Astrocyte of the spinal cord (primary cell): ENCODE data around the gene PJA1.

Experiments used
- DNase-seq: peaks from one replicate; pipeline ENCODE4 v3.0.0; 2011; ENCODE audit warnings: low read depth, low spot score
- H3K4me3 ChIP-seq: 2 replicates; pipeline ENCODE4 v1.5.1; 2011; ENCODE audit warnings: low read depth, mild to moderate bottlenecking, low read length, moderate library complexity
- in situ Hi-C: cut with HindIII; loops from 2 replicates; pipeline ENCODE4 v1.10.0; 2017; ENCODE audit warnings: low sequenced_read_pairs
- TF ChIP-seq, protein P1 (sequence below): IDR thresholded peaks from 2 replicates; pipeline ENCODE4 v1.5.1; 2012; ENCODE audit warnings: low read depth, mild to moderate bottlenecking, low read length, inconsistent platforms

The PJA1 gene

DNA sequence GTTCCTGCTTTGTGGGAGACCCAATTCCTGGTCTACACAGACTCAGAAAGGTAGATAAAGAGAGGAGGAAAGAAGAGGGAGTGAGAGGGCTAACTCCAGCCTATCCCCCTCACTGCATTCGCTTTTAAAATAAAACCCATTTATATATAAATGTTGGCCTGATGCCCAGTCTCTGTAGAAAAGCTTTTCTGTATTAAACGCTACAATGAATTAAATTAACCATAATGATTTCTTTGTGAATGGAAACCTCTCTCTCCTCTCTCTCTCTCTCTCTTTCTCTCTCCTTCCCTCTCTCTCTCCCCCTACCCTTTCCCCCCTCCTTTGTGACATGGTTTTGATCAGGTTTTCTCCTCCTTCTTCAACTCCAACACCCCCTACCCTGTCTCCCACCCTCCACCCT is 34.8 kb downstream of the PJA1 start:
- no peak overlapping the region for H3K4me3 ChIP-seq
- DNase-seq = no peak
- TF ChIP-seq, protein P1, sequence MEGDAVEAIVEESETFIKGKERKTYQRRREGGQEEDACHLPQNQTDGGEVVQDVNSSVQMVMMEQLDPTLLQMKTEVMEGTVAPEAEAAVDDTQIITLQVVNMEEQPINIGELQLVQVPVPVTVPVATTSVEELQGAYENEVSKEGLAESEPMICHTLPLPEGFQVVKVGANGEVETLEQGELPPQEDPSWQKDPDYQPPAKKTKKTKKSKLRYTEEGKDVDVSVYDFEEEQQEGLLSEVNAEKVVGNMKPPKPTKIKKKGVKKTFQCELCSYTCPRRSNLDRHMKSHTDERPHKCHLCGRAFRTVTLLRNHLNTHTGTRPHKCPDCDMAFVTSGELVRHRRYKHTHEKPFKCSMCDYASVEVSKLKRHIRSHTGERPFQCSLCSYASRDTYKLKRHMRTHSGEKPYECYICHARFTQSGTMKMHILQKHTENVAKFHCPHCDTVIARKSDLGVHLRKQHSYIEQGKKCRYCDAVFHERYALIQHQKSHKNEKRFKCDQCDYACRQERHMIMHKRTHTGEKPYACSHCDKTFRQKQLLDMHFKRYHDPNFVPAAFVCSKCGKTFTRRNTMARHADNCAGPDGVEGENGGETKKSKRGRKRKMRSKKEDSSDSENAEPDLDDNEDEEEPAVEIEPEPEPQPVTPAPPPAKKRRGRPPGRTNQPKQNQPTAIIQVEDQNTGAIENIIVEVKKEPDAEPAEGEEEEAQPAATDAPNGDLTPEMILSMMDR = no peak
- in situ Hi-C loops = no loop called here

DNA sequence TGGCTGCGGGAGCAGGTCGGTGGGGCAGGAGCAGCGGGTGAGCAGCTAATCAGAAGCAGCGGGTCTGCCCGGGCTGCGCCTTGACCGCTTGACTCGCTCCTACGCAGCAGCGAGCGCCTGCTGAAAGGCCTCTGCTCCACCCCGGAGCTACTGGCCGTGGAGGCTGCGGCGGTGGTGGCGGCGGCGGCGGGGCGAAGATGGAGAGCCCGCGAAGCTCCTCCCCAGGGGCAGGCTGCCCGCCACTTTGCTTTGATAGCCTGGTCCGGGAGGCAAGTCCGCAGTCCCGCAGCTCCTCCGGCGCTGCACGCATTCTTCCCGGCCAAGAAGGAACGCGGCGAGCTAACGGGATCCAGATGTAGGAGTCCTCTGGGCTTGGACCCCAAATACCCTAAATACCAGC is 36.7 kb downstream of the PJA1 start:
- TF ChIP-seq, protein P1 = no peak
- in situ Hi-C loops = no loop called here
- no peak overlapping the region for H3K4me3 ChIP-seq
- peak; percentile 12 for DNase-seq

DNA sequence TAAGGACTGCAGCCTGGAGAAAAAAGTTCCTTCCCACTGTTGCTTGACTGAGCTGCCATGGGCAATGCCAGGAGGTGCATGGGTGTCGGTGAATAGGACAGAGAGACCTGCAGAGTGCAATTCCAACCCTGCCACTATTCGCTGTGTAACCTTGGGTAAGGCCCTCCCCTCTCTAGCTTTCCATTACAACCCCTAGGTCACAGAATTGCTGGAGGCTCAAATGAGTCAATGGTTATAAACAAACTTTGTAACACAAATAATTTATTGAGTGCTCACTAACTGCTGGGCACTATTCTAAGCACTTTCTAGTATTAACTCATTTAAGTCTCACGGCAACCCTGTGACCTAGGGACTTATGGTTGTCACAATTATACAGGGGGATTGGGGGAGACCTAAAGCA is 37.8 kb downstream of the PJA1 start:
- no peak overlapping the region for H3K4me3 ChIP-seq
- in situ Hi-C loops = no loop called here
- DNase-seq = no peak
- TF ChIP-seq, protein P1 = no peak

DNA sequence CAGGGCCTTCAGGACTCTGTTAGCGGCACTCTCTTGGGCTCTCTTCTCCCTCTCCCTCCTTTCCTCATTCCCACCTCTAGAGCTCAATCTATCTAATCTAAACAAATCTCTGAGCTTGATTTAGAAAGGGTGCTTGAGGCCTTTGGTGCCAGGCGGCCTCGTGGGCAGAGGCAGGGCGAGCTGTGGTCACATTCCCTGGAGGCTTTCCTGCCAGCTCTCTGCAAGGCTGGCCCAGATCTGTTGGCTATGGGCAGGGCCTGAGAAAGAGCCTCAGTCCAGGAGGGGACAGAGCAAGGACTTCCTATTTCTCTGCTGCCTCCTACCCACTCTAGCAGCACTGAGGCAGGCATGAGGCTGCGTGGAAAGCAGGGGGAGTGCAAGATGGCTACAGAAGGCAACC is 38.6 kb downstream of the PJA1 start:
- TF ChIP-seq, protein P1 = no peak
- in situ Hi-C loops = no loop called here
- no peak overlapping the region for H3K4me3 ChIP-seq
- DNase-seq = no peak

DNA sequence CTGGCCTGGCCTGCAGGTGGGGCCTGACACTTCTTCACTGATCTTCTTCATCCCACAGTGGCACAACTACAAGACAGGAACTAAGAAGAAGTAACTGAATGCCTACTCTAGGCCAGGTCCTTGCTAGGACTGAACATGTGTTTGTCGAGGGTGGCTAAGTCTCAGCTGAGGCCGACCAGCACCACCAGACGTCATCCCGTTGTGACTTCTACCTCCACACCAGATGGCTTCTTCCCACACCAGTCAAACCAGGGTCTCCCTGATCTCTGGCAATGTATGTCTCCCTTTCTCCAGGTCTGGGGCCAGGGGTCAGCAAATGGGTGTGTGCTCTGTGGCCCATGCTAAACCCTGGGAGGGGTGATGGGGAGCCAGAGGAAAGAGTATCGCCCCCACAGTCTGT is 40.2 kb downstream of the PJA1 start:
- H3K4me3 ChIP-seq = no peak overlapping the region
- TF ChIP-seq, protein P1 = no peak
- in situ Hi-C loops = no loop called here
- DNase-seq = no peak

DNA sequence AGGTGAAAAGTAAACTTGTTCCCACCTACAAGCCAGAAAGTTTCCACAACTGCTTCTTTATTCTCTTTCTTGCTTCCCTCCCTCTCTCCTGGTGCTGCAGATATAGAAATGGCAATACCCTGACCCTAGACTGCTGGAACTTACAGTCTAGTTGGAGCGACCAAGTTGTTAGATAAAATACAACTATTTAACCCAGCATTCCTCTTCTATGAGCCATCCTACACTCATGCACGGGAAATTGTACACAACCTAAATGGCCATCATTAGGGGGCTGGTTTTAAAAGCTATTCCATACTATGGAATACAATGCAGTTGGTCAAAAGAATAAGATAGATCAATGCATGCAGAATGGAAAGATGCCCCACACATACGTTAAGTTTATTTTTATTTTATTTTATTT is 41.1 kb downstream of the PJA1 start:
- in situ Hi-C loops = no loop called here
- H3K4me3 ChIP-seq = no peak overlapping the region
- DNase-seq = peak; percentile 31
- TF ChIP-seq, protein P1 = no peak

DNA sequence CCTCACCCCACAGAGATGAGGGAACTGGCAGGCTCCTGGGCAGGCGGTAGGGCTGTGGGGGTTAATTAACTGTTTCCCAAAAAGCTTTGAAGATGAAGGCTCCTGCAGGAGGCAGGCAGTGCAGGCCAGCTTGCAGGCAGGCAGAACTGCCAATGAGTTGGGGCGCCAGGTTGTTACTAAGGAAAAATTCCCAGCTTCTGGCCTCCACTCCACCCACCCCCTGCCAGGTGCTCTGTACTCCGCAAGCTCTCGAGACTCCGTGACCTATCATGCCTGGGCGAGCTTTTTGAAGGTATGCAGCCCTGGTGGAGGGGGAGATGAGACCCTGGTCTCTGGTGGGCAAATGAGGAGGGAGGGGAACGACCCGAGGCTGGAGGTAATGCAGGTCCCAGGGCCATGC is 41.8 kb downstream of the PJA1 start:
- no peak overlapping the region for H3K4me3 ChIP-seq
- DNase-seq = no peak
- TF ChIP-seq, protein P1 = no peak
- in situ Hi-C loops = no loop called here
